ENCODE results near the gene CAMKK2.

Gene CAMKK2

GRCh38 chr12:121189619-121190155 lies 106.8 kb downstream of the CAMKK2 start:
- DNase-seq = no peak

GRCh38 chr12:121189131-121189530 lies 107.4 kb downstream of the CAMKK2 start:
- no peak for DNase-seq

GRCh38 chr12:121188227-121188626 lies 108.3 kb downstream of the CAMKK2 start:
- DNase-seq = no peak

Data from GOT3 (cell line).